Measurements from ENCODE around the gene DLK1. TPM values are rescaled to one million over a fixed set of nuclear protein-coding genes. Genes with fewer than 3 reads are reported as not detected.

DLK1 gene
- total RNA-seq, 1 donor from 2014 or later, result 7.2 TPM

GRCh38 chr14:100715332-100715731 lies 11.4 kb upstream of the DLK1 start:
- TF ChIP-seq CTCF (IDR thresholded peaks at IDR 0.05), result no peak
- no peaks in the 10 kb centered on the region for H3K36me3 ChIP-seq
- H3K27ac ChIP-seq, result no peak overlapping the region
- no peaks in the 10 kb centered on the region for H3K9me3 ChIP-seq
- H3K4me3 ChIP-seq, result no peak overlapping the region
- no peaks in the 10 kb centered on the region for H3K27me3 ChIP-seq
- intact Hi-C loops (cut with DNase I), result no loop called here
- no peaks in the 10 kb centered on the region for H3K4me1 ChIP-seq
- no peak for DNase-seq (ENCODE audit: low spot score in 2 of 2)

- no peak overlapping the region for H3K27ac ChIP-seq
- H3K4me1 ChIP-seq, result no peaks in the 10 kb centered on the region
- TF ChIP-seq CTCF (IDR thresholded peaks at IDR 0.05), result no peak
- no peaks in the 10 kb centered on the region for H3K27me3 ChIP-seq
- DNase-seq (ENCODE audit: low spot score in 2 of 2), result no peak
- H3K9me3 ChIP-seq, result no peaks in the 10 kb centered on the region
- no peak overlapping the region for H3K4me3 ChIP-seq
- no peaks in the 10 kb centered on the region for H3K36me3 ChIP-seq
- intact Hi-C loops (cut with DNase I), result no loop called here
Observed at GRCh38 chr14:100715803-100716202, 10.9 kb upstream of the DLK1 start.

GRCh38 chr14:100717386-100717785 lies 9.3 kb upstream of the DLK1 start:
- Histone ChIP-seq H3K27ac (no peak overlapping the region), H3K27me3 (no peaks in the 10 kb centered on the region), H3K4me1 (no peaks in the 10 kb centered on the region), H3K36me3 (no peaks in the 10 kb centered on the region), H3K9me3 (no peaks in the 10 kb centered on the region), H3K4me3 (no peak overlapping the region)
- DNase-seq (ENCODE audit: low spot score in 2 of 2), result no peak
- intact Hi-C loops (cut with DNase I), result no loop called here
- no peak for TF ChIP-seq CTCF (IDR thresholded peaks at IDR 0.05)

- Histone ChIP-seq H3K27ac (no peak overlapping the region), H3K27me3 (no peaks in the 10 kb centered on the region), H3K4me3 (no peak overlapping the region), H3K36me3 (no peaks in the 10 kb centered on the region), H3K4me1 (no peaks in the 10 kb centered on the region), H3K9me3 (no peaks in the 10 kb centered on the region)
- TF ChIP-seq CTCF (IDR thresholded peaks at IDR 0.05), result no peak
- DNase-seq (ENCODE audit: low spot score in 2 of 2), result no peak
- intact Hi-C loops (cut with DNase I), result no loop called here
Observed at GRCh38 chr14:100719976-100720520, 6.6 kb upstream of the DLK1 start.

- TF ChIP-seq CTCF (IDR thresholded peaks at IDR 0.05), result no peak
Observed at GRCh38 chr14:100721568-100721967, 5.1 kb upstream of the DLK1 start.

GRCh38 chr14:100722367-100722766 lies 4.3 kb upstream of the DLK1 start:
- no peaks in the 10 kb centered on the region for H3K36me3 ChIP-seq
- TF ChIP-seq CTCF (IDR thresholded peaks at IDR 0.05), result no peak
- no peak overlapping the region for H3K27ac ChIP-seq
- DNase-seq (ENCODE audit: low spot score in 2 of 2), result no peak
- no peaks in the 10 kb centered on the region for H3K9me3 ChIP-seq
- H3K27me3 ChIP-seq, result no peaks in the 10 kb centered on the region
- intact Hi-C loops (cut with DNase I), result no loop called here
- no peaks in the 10 kb centered on the region for H3K4me1 ChIP-seq
- H3K4me3 ChIP-seq, result no peak overlapping the region

More at GRCh38 chr14:100721568-100721967, 5.1 kb upstream of the DLK1 start:
- no peak overlapping the region for H3K4me3 ChIP-seq
- no peaks in the 10 kb centered on the region for H3K36me3 ChIP-seq
- H3K27ac ChIP-seq, result no peak overlapping the region
- H3K4me1 ChIP-seq, result no peaks in the 10 kb centered on the region
- DNase-seq (ENCODE audit: low spot score in 2 of 2), result no peak
- no peaks in the 10 kb centered on the region for H3K27me3 ChIP-seq
- intact Hi-C loops (cut with DNase I), result no loop called here
- H3K9me3 ChIP-seq, result no peaks in the 10 kb centered on the region

Data from ascending aorta (tissue), 2 donors.